Mucosa of rectum (tissue), 2 donors: Measurements from ENCODE around the gene FAM20B.

Experiments used
- H3K27ac ChIP-seq, 2 donors: one replicate each; pipeline ENCODE4 v1.7.0; 2013; ENCODE audit warnings: inconsistent platforms in 2 of 2, low read depth in 2 of 2, low read length in 2 of 2
- H3K27me3 ChIP-seq, 2 donors: one replicate each; pipeline ENCODE4 v1.7.0; 2013; ENCODE audit warnings: low read length in 2 of 2; ENCODE audit not compliant: control insufficient read depth in 2 of 2, insufficient read depth in 2 of 2
- H3K36me3 ChIP-seq, 2 donors: one replicate each; pipeline ENCODE4 v1.7.0; 2013; ENCODE audit warnings: low read length in 2 of 2; ENCODE audit not compliant: control insufficient read depth in 2 of 2, insufficient read depth in 2 of 2
- H3K4me1 ChIP-seq, 2 donors: one replicate each; pipeline ENCODE4 v1.7.0; 2013; ENCODE audit warnings: low read length in 2 of 2, mild to moderate bottlenecking in 1 of 2; ENCODE audit not compliant: control insufficient read depth in 2 of 2, insufficient read depth in 2 of 2
- H3K4me3 ChIP-seq, 2 donors: one replicate each; pipeline ENCODE4 v1.7.0; 2013; ENCODE audit warnings: low read length in 2 of 2
- H3K9ac ChIP-seq, 2 donors: one replicate each; pipeline ENCODE4 v1.7.0; 2013; ENCODE audit warnings: low read length in 2 of 2, low read depth in 1 of 2, mild to moderate bottlenecking in 1 of 2
- H3K9me3 ChIP-seq, 2 donors: one replicate each; pipeline ENCODE4 v1.7.0; 2013; ENCODE audit warnings: low read length in 2 of 2; ENCODE audit not compliant: control insufficient read depth in 2 of 2
- donor health status: healthy.
- donor health status: Normal muscosa, but diverticular disease.

The FAM20B gene

DNA sequence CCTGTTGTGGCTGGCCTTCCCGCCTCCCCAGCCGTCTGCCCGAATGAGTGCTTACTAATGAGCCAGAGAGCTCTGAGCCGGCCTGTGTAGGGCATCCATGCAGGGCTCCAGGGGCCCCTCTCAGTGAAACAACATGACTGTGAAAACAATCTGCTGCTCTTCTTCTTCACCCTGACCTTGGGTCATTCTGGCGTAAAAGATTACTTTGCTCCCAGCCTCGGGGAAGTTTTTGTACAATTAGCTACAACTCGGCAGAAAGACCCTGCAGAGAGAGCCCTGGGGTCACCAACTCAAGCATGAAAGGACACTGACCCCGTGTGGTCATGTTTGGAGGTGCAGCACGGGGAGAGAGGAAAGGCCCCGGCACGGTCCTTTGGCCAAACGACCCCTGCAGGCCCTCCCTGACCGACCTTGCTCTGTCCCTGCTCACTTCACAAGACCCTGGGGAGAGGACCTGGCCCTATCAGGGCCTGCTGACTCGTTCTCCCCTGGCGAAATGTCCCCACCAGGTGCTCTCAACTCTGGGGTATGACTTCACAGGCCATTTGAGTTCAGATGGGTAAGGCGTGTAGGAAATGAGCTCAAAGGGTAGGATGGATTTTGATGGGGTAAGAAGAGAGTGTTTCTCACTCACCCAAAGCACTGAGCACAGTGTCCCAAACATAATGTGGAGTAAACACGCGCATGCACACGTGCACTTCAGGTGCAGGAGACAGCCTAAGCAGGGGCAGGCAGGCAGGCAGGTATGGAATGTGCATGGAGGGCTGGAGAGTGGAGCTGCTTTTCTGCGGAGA, 22.9 kb upstream of the FAM20B start:
- no peaks in the 10 kb centered on the region for H3K27me3 ChIP-seq
- H3K9me3 ChIP-seq: no peaks in the 10 kb centered on the region
- peak overlapping the region; percentile 54 to 56 for H3K27ac ChIP-seq
- H3K4me3 ChIP-seq: peak overlapping the region; percentile 41 to 53
- peaks cover 12 to 16% of the 10 kb centered on the region in 2 donors for H3K4me1 ChIP-seq
- peak overlapping the region; percentile 52 to 56 for H3K9ac ChIP-seq
- no peaks in the 10 kb centered on the region for H3K36me3 ChIP-seq

DNA sequence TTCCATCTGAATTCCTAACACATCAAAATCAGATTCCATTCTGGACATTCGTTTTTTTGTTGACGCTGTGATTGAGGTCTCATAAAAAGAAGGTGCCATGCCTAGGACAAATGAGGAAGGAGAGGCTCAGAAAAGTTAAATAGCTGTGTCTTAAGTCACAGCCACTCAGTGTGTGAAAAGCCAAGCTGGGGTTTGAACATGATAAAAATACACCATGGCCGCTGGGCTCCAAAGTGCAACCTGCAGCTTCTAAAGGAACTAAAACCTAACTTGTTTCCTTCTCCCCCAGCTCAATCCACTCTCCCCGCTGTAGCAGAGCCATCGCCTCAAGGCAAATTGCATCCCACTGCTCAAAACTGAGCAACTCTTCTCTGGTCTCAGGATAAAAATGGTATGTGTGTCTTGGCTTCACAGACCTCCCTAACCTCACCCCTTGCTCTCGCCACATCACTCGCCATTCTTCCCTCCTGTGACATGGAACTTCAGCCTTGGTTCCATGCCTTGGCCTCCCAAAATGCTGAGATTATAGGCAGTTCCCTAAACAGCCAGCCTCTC, 22.1 kb upstream of the FAM20B start:
- Histone ChIP-seq H3K36me3 (no peaks in the 10 kb centered on the region), H3K27me3 (no peaks in the 10 kb centered on the region), H3K27ac (peak overlapping the region; percentile 54 to 59), H3K4me1 (peaks cover 12 to 16% of the 10 kb centered on the region in 2 donors), H3K4me3 (no peak overlapping the region), H3K9ac (peak overlapping the region in 1 of 2 donors; percentile 52), H3K9me3 (no peaks in the 10 kb centered on the region)

DNA sequence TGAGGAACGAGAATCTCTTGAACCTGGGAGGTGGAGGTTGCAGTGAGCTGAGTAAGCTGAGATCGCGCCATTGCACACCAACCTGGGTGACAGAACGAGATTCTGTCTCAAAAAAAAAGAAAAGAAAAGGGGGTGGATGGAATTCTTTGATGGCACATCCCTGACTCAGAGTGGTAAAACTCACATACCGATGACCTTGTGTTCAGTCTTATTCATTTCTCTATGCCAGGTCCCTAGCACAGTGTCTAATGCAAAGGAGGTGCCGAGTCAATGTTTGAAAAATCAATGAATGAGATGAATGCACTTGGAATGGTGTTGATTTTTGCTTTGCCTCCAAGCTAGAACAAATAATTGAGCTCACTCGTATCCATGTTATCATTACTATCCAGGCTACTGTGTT, 18.5 kb upstream of the FAM20B start:
- no peak overlapping the region for H3K27ac ChIP-seq
- H3K4me3 ChIP-seq: no peak overlapping the region
- H3K36me3 ChIP-seq: no peaks in the 10 kb centered on the region
- peaks cover 19% of the 10 kb centered on the region in 2 donors for H3K4me1 ChIP-seq
- H3K27me3 ChIP-seq: no peaks in the 10 kb centered on the region
- no peak overlapping the region for H3K9ac ChIP-seq
- H3K9me3 ChIP-seq: no peaks in the 10 kb centered on the region

DNA sequence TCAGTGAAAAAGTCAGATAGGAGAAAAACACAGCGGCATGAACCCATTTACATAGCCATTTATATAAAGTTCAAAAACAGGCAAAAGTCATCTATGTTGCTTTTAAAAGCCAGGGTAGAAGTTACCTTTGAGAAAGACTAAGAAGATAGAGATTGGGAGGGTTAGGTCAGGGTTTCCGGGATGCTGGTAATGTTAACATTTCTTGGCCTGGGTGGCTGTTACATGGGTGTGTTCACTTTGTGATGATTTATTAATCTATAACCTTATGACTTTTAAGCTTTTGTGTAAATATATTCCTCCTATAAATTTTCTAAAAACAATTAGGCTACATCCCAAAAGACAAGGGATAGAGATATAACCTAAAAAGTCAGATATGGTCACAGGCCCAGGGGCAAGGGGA, 15.0 kb upstream of the FAM20B start:
- H3K36me3 ChIP-seq: no peaks in the 10 kb centered on the region
- H3K9ac ChIP-seq: no peak overlapping the region
- H3K4me3 ChIP-seq: no peak overlapping the region
- H3K4me1 ChIP-seq: peaks cover 4 to 9% of the 10 kb centered on the region in 2 donors
- H3K27ac ChIP-seq: no peak overlapping the region
- no peaks in the 10 kb centered on the region for H3K27me3 ChIP-seq
- H3K9me3 ChIP-seq: no peaks in the 10 kb centered on the region

DNA sequence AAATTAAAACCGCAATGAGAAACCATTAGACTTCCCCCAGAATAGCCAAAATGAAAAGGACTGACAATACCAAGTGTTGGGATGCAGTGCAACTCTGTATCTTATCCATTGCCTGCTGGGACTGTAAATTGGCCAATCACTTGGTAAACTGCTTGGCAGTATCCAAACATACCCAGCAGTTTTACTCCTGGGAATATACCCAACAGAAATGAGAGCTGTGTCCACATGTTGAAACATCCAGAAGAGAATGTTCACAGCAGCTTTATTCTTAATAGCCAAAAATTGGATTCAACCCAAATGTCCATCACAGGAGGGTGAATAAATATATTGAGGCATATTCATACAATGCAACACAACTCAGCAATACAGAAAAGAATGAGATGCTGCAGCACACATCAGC, 13.7 kb upstream of the FAM20B start:
- H3K9me3 ChIP-seq: no peaks in the 10 kb centered on the region
- H3K36me3 ChIP-seq: no peaks in the 10 kb centered on the region
- no peak overlapping the region for H3K9ac ChIP-seq
- H3K4me1 ChIP-seq: peaks cover 14 to 17% of the 10 kb centered on the region in 2 donors
- no peak overlapping the region for H3K27ac ChIP-seq
- no peaks in the 10 kb centered on the region for H3K27me3 ChIP-seq
- H3K4me3 ChIP-seq: no peak overlapping the region

DNA sequence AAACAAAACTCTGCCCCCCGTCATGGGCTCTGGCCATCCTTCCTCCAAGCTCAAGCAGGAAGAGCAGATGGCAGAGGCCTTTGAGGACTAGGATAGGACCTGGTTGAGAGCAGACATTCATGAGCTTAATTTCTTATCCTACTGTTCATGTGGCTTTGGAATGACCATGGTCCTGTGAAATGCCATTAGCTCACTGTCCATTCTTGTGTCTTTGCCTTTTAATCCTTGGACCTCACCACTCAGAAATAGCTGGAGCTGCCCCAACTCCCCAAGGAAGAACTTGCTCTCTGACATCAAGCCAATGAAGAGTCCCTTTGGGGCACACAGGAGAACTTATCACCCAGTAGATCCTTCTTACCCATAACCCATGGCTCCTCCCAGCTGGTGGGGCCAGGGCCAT, 11.6 kb upstream of the FAM20B start:
- H3K4me1 ChIP-seq: peaks cover 19 to 33% of the 10 kb centered on the region in 2 donors
- H3K27me3 ChIP-seq: no peaks in the 10 kb centered on the region
- no peak overlapping the region for H3K4me3 ChIP-seq
- no peak overlapping the region for H3K27ac ChIP-seq
- no peaks in the 10 kb centered on the region for H3K9me3 ChIP-seq
- H3K36me3 ChIP-seq: no peaks in the 10 kb centered on the region
- H3K9ac ChIP-seq: no peak overlapping the region

DNA sequence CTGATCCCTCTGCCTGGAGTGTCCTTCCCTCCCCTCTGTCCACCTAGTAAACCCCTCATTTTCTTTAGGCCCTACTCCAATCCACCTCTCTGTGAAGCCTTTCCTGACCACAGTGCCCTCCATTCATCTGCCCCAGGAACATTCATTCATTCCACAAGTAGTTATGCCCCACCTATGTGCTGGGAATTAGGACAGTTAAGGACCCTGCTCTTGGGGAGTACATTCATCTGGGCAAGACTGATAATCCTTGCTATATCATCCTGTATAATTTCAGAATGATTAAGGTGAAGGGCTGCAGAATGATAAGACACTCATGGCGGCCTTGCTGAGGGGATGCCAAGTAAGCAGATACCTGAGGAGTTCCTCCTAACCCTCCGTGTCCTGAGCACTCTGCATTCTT, 10.3 kb upstream of the FAM20B start:
- H3K9me3 ChIP-seq: no peaks in the 10 kb centered on the region
- no peak overlapping the region for H3K4me3 ChIP-seq
- no peaks in the 10 kb centered on the region for H3K27me3 ChIP-seq
- H3K36me3 ChIP-seq: no peaks in the 10 kb centered on the region
- H3K4me1 ChIP-seq: peaks cover 21 to 33% of the 10 kb centered on the region in 2 donors
- H3K9ac ChIP-seq: no peak overlapping the region
- no peak overlapping the region for H3K27ac ChIP-seq

DNA sequence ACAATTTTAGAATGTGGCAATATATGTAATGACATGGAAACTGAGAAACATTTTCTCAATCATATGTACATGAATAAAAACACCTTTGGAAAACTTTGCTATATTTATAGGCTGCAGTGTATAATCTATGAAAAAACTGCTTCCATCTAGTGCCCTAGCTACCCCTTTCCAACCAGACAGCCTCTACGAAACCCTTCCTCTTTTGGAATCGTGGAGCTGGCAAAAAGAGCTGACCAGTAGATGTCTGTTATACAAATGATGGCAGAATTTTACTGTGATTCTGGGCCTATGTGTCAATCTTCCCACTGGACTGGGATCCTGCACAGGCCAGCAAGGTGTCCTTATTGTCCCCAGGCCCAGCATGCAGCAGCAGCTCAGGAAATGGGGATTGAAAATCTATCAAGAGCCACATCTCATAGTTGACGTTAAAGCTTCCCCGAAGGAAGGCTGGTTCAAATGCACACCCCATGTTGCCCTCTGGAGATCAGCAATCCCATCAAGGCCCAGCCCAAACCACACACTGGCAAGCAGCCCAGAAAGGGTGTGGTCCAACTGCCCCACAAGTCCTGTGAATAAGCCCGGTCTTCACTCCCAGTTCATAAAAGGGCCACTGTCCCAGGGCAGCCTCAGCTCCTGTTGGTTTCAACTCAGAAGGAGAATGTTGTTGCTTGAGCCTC, 8.8 kb upstream of the FAM20B start:
- Histone ChIP-seq H3K4me3 (peak overlapping the region; percentile 76 to 77), H3K9ac (peak overlapping the region; percentile 58 to 74), H3K9me3 (no peaks in the 10 kb centered on the region), H3K27me3 (no peaks in the 10 kb centered on the region), H3K27ac (peak overlapping the region; percentile 87 to 98), H3K4me1 (peaks cover 19 to 27% of the 10 kb centered on the region in 2 donors), H3K36me3 (no peaks in the 10 kb centered on the region)

DNA sequence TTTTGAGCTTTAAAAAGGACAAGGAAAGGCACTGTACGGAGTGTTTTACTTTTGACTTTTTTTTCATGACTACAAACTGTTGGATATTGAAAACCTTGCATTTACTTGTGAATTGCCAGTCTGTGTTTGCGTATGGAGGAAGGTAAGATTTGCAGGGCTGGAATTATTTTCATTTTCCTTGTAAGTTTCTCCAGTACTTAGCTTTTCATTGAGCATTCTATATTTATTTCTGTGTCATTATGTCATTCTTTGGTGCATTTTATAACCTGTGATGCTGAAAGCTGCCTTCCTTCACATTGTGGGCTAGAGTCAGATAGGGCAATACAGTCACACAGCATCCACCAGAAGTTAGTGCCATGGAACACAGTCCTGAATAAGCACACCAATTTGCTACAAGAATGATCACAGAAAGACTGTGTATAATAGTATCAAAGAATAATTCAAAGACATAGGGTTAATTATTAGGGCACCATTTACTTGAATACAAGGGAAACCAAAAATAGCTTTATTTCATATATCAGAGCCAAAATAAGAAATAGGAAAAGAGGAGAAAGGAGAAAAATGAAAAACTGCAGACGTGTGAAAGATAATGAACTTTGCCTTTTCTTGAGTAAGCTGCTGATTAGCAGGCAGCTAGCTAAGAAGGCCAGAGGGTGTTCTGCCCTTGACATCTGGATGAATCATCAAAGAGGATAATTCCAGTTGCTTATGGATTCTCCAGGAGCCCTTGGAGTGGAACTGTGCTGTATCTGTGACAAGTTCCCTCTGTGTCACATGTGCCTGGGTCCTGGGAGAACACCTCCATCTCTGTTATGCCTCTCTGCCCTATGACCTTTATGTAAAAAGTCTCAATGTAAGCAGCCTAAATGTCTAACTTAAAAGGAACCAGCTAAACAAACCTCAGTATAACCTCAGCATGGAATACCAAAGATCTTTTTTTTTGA, 8.0 kb upstream of the FAM20B start:
- peak overlapping the region; percentile 87 to 98 for H3K27ac ChIP-seq

More for the DNA sequence above, 8.0 kb upstream of the FAM20B start:
- Histone ChIP-seq H3K27me3 (no peaks in the 10 kb centered on the region), H3K4me1 (peaks cover 22 to 24% of the 10 kb centered on the region in 2 donors), H3K4me3 (peak overlapping the region; percentile 76 to 77), H3K9me3 (no peaks in the 10 kb centered on the region), H3K36me3 (no peaks in the 10 kb centered on the region), H3K9ac (peak overlapping the region; percentile 58 to 74)
